Left ventricle myocardium superior (tissue), 1 donor: Measurements from ENCODE around the gene MED9. TPM values are rescaled to one million over a fixed set of nuclear protein-coding genes. Genes with fewer than 3 reads are reported as not detected.
A peak's percentile ranks its signal among the peaks of the same experiment; 100 is the strongest.

Experiments used
- ATAC-seq: fragments of 200-7000 bp; cut with Tn5 transposase; one replicate; pipeline ENCODE4 v1.9.1; 2020; ENCODE audit warnings: mild to moderate bottlenecking, moderate library complexity
- DNase-seq: peaks from one replicate; pipeline ENCODE4 v3.0.0-alpha.2; 2020
- intact Hi-C: fragments of 100-400 bp; cut with micrococcal nuclease; formaldehyde crosslinking; loops from one replicate; pipeline ENCODE4 v1.11.0; 2022
- total RNA-seq: library from RNA; stranded (reverse); fragmentation: NEBNext Ultra II Directional; extraction: Animal tissue kit (Norgen Biotek cat#: 25700); gene quantifications from one replicate; pipeline ENCODE4 v1.2.1, GENCODE V29; 2021
- donor health status: DM: no; HTN: yes; CAD: no; lungs with severe emphysema.

Gene MED9
- total RNA-seq, 1 donor from 2014 or later: 42.0 TPM

DNA sequence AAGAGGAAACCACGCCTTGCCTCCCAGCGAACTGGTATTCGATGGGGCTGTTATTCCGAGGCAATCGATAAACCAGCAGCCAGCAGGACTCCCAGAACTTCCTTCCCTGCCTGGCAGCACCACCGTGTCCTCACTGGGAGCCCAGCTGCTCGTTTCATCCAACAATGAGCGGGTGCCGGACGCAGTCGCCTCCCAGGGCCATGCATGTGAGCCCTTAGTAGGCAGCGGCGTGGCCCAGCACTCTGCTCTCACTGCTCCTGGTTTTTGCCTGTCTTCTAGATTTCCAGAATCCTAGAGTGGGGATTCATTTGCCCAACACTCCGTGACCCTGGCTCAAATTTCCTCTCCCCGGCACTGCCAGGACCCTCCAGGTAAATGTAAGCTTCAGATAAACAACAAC is 48.5 kb downstream of the MED9 start:
- DNase-seq: peak; percentile 35
- no peak for ATAC-seq
- intact Hi-C loops: no loop called here

DNA sequence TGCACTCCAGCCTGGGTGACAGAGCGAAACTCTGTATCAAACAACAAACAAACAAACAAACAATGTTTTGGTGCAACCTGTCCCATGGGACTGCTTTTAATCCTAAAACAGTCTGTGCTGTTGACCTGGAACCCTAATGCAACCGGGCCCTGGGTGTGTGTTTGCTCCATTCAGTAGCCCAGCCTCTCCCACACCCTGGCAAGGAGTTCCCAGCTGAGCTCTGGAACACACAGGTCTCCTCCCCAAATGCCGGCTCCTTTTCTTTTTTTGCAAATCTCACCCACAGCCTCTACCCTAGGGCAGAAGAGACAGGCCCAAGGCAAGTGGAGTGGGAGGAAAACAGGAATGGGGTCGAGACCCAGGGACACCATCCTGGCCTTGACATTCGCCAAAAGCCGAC is 49.2 kb downstream of the MED9 start:
- DNase-seq (peak; percentile 35), ATAC-seq (peak; percentile 29)
- intact Hi-C loops: no loop called here

DNA sequence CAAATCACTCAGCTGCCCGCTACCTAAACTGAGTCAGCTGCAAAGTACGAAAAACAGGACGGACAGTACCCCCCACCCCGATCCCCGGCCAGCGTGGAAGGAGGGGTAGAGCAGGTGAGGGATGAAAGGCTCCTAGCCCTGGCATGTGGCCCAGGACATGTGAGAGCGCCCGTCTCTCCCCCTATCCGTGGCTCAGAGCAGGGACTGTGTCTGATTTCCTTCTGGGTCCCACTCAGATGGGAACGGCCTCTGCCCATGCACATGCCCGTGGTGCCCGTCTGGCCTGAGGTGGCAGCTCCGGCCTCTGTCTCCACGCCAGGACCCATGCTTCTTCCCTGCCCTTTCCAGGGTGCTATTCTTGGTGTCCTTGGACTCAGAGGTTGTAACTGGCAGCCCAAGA is 49.6 kb downstream of the MED9 start:
- DNase-seq (peak; percentile 82), ATAC-seq (peak; percentile 91)
- intact Hi-C loops: no loop called here

DNA sequence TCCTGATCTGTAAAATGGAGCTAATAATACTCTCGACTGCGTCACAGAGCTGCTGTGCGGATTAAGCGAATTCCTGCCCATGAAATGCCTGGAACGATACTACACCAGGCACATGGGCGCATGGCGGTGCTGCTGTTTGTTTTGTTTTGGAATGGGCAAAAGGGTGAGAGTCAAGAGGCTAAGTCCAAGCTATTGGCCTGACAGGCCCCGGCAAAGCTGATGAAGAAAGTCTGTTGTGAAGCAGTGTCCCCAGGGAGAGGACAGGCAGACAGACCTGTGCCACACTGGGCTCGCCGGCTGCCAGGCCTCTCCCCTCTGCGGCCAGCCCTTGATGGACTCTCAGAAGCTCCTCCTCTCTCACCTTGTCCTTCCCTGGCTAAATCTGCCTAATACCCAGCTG is 50.7 kb downstream of the MED9 start:
- intact Hi-C loops: no loop called here
- ATAC-seq (peak; percentile 60), DNase-seq (peak; percentile 64)

DNA sequence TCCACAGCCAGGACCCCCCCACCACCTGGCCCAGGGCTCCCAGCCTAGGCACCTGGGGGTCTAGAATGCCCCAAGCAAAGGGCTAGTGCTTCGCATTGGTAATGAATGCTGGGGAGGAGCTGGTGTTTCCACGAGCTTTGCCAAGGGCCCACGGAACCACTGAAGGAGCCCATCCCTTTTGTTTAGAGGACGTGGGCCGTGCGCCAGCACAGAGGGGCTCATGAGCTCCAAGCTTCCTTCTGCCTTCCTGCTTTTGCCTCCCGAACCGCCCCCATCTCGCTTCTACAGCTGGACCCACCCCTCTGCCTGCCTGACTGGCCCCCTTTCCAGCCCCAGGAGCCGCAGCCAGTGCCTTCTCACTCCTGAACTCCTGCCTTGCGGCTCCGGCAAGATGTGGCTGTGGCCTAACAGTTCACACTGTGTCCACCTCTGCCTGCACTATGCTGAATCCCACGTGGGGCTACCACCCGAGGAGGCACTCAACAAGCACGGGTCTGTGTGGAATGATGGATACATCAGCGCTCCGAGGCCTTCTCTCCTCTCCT is 51.2 kb downstream of the MED9 start:
- intact Hi-C loops: no loop called here
- ATAC-seq (no peak), DNase-seq (no peak)

DNA sequence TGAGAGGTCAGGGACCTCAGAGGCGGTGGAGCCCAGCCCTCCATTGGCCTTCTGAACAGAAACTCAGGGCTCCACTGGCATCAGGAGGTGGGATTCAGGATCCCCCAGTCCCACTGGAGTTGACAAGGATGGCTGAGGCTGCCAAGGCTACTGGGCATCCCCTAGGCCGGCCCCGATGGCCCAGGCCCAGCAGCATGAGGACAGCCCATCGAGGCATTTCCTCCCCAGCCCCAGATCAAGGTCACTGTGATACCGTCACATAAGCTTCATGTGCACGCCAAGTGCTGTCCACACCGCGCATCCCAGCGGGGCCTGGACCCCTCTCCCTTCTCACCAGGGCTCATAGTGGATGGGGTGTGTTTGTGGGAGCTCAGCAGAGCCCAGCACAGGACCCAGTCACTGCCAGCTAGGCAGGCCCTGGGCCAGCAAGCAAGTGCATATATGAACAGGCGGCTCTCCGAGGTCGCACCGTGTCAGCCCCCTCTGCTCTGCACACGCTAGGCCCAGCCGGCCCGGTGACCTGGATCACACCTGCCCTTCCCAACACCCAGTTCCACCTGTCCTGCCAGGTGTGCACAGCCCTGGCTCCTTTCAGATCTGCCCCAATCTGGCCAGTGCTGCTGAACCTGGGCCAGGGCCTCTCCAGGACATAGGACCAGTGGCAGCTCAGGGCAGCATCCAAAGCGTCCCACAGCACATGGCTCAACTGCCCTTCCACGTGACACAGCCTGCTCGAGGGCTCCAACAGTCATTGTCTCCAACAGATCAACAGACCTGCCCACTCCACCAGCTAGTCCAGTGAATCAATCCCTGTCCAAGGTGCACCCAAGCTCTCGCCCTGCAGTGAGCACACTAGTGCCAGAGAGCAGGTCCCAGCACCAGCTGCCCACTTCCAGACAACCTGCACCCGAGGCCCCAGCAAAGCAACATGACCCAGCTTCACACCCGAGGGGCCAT is 52.2 kb downstream of the MED9 start:
- DNase-seq (peak; percentile 48), ATAC-seq (peak; percentile 25)
- intact Hi-C loops: no loop called here

DNA sequence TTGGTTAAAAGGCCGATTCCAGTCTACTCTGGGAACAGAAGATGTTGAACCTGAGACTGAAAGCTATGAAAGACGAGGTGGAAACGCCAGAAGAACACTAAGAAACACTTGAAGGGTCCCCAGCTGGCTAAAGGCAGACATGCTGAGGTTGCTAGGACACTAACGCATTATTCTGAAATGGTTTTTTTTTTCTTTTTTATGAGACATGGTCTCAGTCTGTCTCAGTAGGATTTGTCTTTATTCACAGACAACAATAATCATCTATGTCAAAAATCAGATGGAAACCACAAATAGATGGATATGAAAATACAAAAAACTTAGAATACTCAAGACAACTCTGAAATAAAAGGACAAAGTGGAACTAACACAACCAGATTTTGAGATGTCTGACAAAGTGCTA is 54.4 kb downstream of the MED9 start:
- ATAC-seq (no peak), DNase-seq (no peak)
- intact Hi-C loops: no loop called here

DNA sequence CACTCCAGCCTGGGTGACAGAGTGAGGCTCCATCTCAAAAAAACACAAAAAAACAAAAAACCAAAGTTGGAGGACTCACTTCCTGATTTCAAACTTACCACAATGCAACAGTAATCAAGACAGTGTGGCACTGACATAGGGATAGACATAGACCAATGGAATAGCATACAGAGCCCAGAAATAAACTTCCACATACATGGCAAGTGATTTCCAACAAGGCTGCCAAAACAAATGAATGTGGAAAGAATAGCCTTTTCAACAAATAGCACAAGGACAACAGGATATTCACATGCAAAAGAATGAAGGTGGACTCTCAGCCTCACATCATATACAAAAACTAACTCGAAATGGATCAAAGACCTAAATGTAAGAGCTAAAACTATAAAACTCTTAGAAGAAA is 56.2 kb downstream of the MED9 start:
- intact Hi-C loops: no loop called here
- DNase-seq (no peak), ATAC-seq (no peak)

DNA sequence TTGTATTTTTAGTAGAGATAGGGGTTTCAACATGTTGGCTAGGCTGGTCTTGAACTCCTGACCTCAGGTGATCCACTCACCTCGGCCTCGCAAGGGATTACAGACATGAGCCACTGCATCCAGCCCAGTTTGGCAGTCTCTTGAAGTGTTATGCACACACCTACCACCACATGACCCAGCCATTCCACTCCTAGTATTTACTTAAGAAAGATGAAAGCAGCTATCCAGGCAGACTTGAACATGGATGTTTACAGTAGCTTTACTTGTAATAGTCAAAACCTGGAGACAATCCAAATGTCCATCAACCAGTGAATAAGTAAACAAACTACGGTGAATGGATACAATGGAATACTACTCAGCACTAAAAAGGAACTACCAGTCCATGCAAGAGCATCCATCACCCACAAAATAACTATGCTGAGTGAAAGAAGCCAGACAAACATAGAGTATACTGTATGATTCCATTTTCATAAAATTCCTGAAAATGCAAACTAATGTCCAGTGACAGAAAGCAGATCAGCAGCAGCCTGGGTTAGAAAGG is 57.2 kb downstream of the MED9 start:
- no peak for ATAC-seq
- intact Hi-C loops: no loop called here
- DNase-seq: no peak

DNA sequence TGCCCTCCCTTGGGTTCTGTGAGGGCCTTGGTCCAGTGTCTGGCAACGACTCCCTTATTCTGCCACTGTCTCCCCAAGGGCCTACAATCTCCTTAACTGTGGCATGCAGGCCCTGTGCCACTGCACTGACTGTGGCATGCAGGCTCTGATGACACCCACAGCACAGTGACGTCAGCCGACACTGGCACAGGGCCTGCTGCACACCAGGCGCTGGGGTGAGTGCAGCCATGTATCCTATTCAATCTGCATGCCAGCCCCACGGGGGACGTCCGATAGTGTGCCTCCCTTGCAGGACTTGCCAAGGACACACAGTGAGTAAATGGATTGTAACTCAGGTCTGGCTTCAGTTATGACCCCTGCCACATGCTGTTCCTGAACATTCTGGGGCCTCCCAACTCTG is 59.2 kb downstream of the MED9 start:
- intact Hi-C loops: no loop called here
- peak; percentile 94 for ATAC-seq

DNA sequence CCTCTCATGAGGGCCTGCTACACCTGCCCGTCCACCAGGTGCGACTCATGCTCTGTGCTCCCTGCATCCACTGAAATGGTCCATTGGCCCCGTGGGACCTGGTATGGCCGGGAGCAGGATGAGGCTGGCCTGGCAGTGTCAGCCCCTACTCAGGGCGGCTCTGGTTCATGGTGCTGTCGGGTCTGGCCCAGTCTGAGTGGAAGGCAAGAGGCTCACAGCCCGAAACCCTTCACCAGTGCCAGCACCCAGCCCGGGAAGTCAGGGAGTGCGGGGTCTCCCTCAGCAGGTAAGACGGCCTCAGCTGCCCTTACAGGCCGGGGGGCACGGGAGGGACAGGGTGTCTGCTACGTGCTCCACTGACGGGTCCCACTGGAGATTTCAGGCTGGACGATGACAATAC is 59.9 kb downstream of the MED9 start:
- ATAC-seq: peak; percentile 1
- intact Hi-C loops: no loop called here
- DNase-seq: peak; percentile 24

More for the DNA sequence above, 59.2 kb downstream of the MED9 start:
- DNase-seq: peak; percentile 94

DNA sequence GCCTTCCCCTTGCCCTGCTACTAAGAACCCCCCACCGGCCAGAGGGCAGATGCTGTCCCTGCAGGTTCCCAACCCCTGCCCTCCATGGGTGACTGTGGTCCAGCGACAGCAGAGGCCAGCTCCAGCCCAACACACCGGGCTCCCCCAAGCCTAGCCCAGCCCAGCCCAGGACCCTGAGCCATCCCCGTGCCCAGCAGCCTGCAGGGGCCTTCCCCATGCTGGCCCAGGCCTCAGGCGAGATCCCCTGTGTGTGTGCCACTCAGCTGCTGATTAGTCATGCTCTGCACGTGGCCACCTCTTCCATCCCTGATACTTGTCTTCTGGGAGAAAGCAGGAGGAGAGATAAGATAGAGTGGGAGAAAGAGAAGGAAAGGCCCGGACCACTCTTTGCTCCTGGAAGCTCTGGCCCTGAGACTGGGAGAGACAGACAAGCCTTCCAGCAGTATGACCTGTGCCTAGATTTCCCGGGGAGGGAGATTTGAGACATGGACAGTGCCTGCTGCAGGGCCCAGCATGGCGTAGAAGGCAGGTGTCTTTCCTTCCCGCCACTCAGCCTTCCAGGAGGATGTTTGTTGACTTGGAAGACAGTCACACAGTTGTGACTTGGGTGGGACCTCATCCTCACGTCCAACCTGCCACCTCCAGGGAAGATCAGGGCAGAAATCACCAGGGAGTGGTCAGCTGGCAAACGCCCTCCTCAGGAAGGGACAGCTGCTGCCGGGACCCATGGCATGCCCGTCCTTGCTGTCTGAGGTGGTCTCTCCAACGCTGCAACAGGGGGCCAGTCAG is 60.7 kb downstream of the MED9 start:
- peak; percentile 23 for DNase-seq
- no peak for ATAC-seq
- intact Hi-C loops: no loop called here

DNA sequence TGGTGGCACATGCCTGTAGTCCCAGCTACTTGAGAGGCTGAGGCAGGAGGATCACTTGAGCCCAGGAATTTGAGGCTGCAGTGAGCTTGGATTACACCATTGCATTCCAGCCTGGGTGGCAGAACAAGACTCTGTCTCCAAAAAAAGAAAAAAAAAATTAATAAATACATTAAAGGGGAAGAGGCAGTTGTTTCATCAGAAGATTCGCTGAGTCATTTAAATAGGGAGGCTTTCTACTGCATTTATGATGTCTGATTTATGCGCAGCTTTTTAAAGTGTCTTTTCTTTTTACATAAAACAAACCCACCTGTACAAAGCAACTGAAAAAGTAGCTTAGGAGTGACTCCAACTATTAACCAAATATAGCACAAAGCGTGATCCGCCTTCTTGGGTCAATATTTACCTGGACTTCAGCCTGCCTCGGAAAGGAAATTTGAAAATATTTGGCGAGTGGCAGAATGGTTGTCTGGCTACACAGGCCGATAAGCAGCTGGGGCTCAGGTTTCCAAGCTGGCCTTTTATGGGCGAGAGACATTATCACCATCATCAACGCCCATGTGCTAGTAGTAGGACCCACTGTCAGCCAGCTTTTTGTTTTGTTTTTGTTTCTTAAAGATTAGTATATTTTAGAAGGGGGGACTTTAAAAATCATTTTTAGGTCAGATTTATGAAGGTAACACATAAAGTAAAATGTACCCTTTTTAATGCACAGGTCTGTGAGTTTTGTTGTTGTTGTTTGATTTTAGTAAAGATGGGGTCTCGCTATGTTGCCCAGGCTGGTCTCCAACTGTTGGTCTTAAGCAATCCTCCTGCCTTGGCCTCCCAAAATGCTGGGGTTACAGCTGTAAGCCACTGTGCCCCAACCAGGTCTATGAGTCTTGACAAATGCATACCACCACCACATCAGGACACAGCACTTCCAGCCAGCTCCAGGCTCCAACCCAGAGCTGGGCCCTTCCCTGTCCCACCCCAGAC is 61.9 kb downstream of the MED9 start:
- DNase-seq (no peak), ATAC-seq (no peak)
- intact Hi-C loops: no loop called here

DNA sequence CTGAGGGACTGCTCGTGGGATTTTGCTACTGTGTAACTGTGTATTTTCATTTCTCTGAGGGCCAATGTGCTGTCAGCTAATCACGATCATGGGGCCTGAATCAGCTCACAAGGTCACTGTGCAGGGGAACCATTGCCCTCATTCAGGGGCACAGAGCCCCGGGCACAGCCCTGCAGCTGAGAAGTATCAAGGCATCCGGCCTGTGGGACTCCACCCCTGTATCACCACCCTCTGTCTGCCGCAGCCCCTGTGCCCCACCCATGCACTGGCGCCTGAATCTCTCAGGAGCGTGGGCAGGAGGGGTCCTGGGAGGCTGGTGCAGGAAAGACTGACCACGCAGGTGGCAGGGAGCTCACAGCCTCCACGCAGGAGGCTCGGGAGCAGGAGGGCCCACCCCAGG is 62.8 kb downstream of the MED9 start:
- DNase-seq (no peak), ATAC-seq (no peak)
- intact Hi-C loops: no loop called here

DNA sequence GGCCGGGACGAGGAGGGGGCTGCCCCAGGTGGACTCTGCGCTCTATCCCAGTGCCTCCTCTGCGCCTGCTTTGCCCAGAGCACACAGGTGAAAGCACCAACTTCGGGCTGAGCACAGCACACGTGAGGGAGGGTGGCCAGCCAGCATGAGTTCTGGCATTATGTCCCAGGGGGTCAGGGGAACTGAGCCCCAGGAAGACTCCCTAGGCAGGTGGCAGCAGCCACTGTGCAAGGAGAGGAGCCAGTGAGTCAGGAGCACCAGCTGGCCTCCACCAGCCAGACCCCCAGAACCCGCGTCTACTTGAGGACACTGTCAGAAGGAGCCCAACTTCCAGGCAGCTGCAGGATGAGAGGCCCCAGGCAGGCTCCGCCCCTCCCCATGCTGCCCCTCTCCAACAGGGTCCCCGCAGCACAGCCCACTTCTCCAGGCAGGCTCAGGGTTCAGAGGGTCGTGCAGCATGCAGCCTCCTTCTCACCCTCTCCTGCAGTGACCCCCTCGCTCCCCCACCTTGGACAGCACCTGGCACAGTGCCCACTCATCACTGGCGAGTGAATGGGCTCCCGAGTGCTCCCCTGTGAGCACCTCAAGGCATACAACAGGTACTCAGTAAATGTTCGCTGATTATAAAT is 63.6 kb downstream of the MED9 start:
- ATAC-seq (no peak), DNase-seq (no peak)
- intact Hi-C loops: no loop called here

DNA sequence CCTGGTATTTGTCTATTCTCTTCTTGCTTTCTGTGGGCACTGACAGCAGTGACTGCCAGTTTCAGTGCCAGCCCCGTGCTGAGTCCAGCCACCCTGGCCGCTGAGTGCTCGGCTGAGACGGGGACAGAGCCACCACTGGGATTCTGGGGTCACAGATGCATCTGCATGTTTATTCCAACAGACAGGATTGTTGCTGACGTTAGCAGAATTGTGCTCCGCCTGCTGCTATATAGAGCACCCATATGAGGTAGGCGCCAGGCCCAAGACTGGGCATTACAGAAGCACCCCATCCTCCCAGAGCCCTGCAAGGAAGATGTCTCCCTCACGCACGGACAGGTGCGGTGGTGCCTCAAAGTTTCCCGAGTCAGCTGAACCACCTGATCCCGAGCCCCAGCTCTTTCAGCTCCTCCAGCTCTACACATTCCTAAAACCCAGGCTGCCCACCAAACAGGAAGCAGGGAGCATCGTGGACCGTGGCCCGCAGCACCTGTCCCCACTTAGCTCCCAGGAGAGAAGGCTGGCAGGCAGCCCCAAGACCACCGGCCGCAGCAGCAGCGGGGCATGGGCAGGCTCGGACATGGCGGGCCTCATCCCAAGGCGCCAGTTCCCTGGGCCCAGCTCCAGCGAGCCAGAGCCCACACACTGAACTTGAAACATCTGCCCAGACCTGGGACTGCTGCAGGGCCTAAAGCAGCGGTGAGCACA is 64.3 kb downstream of the MED9 start:
- intact Hi-C loops: no loop called here
- no peak for DNase-seq
- ATAC-seq: peak; percentile 15

DNA sequence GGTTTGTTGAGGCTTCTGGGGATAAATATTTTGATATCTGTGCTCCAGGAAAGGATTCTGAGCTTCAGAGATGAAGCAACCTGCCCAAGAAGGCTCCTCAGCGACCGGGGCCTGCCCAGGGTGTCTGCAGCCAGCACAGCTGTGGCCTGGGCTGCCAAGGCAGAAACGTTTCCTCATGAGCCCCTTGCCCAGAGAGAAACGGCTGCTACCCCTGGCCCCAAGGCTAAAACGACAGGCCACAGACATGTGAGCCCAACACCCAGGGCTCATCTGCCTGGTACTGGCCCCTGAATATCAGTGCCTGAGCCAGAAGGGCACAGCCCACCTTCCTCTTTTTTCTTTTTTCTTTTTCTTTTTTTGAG is 64.8 kb downstream of the MED9 start:
- no peak for ATAC-seq
- peak; percentile 10 for DNase-seq
- intact Hi-C loops: no loop called here
